IPS DF 4.7 (cell line): ENCODE data around the gene DKK3.
A peak's percentile ranks its signal among the peaks of the same experiment; 100 is the strongest.

Experiments
- DNase-seq: peaks from one replicate; pipeline ENCODE4 v3.0.0-alpha.2; 2013; ENCODE audit warnings: low spot score; ENCODE audit errors: extremely low read depth

DKK3 gene

GRCh38 chr11:11946878-11947277 lies 61.5 kb downstream of the DKK3 start:
- DNase-seq, result no peak

GRCh38 chr11:11946180-11946579 lies 62.2 kb downstream of the DKK3 start:
- DNase-seq, result no peak

- no peak for DNase-seq
Measured at GRCh38 chr11:11944444-11944843, 64.0 kb downstream of the DKK3 start.

GRCh38 chr11:11942668-11943067 lies 65.8 kb downstream of the DKK3 start:
- no peak for DNase-seq

- DNase-seq, result no peak
Measured at GRCh38 chr11:11940551-11940950, 67.9 kb downstream of the DKK3 start.

- DNase-seq, result no peak
Measured at GRCh38 chr11:11937957-11938356, 70.5 kb downstream of the DKK3 start.

GRCh38 chr11:11937433-11937832 lies 71.0 kb downstream of the DKK3 start:
- DNase-seq, result no peak

GRCh38 chr11:11935536-11935935 lies 72.9 kb downstream of the DKK3 start:
- DNase-seq, result no peak

- peak; percentile 19 for DNase-seq
Measured at GRCh38 chr11:11931461-11932055, 76.9 kb downstream of the DKK3 start.

GRCh38 chr11:11929920-11930319 lies 78.5 kb downstream of the DKK3 start:
- DNase-seq, result no peak

GRCh38 chr11:11923828-11924227 lies 84.6 kb downstream of the DKK3 start:
- no peak for DNase-seq

- no peak for DNase-seq
Measured at GRCh38 chr11:11916981-11917399, 91.4 kb downstream of the DKK3 start.

GRCh38 chr11:11915625-11916024 lies 92.8 kb downstream of the DKK3 start:
- DNase-seq, result no peak

GRCh38 chr11:11913395-11913794 lies 95.0 kb downstream of the DKK3 start:
- no peak for DNase-seq
